Fibroblast of lung (primary cell): ENCODE results near the gene C1QTNF8. TPM values are rescaled to one million over a fixed set of nuclear protein-coding genes. Genes with fewer than 3 reads are reported as not detected.

Source experiments
- DNase-seq, 2 donors: peaks; one replicate each; pipeline versions ENCODE4 v3.0.0 to v3.0.0-alpha.2; 2010; ENCODE audit warnings: low read depth in 2 of 2
- H2AFZ ChIP-seq: 2 replicates; pipeline ENCODE4 v1.5.1; 2012; ENCODE audit warnings: low read length, control low read depth, inconsistent platforms
- H3K27ac ChIP-seq: 2 replicates; pipeline ENCODE4 v1.5.1; 2011; ENCODE audit warnings: low read length, control low read depth; ENCODE audit not compliant: insufficient read depth
- H3K27me3 ChIP-seq: 2 replicates; pipeline ENCODE4 v1.5.1; 2011; ENCODE audit warnings: mild to moderate bottlenecking, low read length; ENCODE audit not compliant: control insufficient read depth, insufficient read depth
- H3K36me3 ChIP-seq: 2 replicates; pipeline ENCODE4 v1.5.1; 2011; ENCODE audit warnings: low read length; ENCODE audit not compliant: control insufficient read depth, insufficient read depth
- H3K4me1 ChIP-seq: 2 replicates; pipeline ENCODE4 v1.5.1; 2011; ENCODE audit warnings: low read length; ENCODE audit not compliant: control insufficient read depth, insufficient read depth; ENCODE audit errors: extremely low read depth
- H3K4me2 ChIP-seq: 2 replicates; pipeline ENCODE4 v1.5.1; 2011; ENCODE audit warnings: low read length, control low read depth; ENCODE audit not compliant: insufficient read depth; ENCODE audit errors: extremely low read depth
- H3K4me3 ChIP-seq, 4 experiments: fragments of 200-600 bp in 1 of 4; sonication (generic) in 1 of 4; replicated peaks in 1 of 4; 2 replicates each; pipeline ENCODE4 v1.5.1; 2011 to 2016; ENCODE audit warnings: low read length in 4 of 4, low read depth in 3 of 4, mild to moderate bottlenecking in 3 of 4, control low read depth in 2 of 4, inconsistent platforms in 1 of 4, mixed read lengths in 1 of 4; ENCODE audit not compliant: insufficient read depth in 1 of 4; ENCODE audit errors: control extremely low read depth in 1 of 4
- H3K79me2 ChIP-seq: 2 replicates; pipeline ENCODE4 v1.5.1; 2012; ENCODE audit warnings: mild to moderate bottlenecking, low read length, inconsistent platforms; ENCODE audit not compliant: control insufficient read depth, insufficient read depth
- H3K9ac ChIP-seq: 2 replicates; pipeline ENCODE4 v1.5.1; 2011; ENCODE audit warnings: mild to moderate bottlenecking, low read length, control low read depth; ENCODE audit not compliant: insufficient read depth
- H3K9me3 ChIP-seq: 2 replicates; pipeline ENCODE4 v1.5.1; 2012; ENCODE audit warnings: low read depth, low read length; ENCODE audit not compliant: control insufficient read depth, insufficient read depth
- H4K20me1 ChIP-seq: 2 replicates; pipeline ENCODE4 v1.5.1; 2011; ENCODE audit warnings: low read length; ENCODE audit not compliant: control insufficient read depth, insufficient read depth; ENCODE audit errors: extremely low read depth
- EZH2 ChIP-seq: IDR thresholded peaks from 2 replicates; pipeline ENCODE4 v1.5.1; 2012; ENCODE audit warnings: low read length, control low read depth, mild to moderate bottlenecking; ENCODE audit errors: missing control alignments
- polyA plus RNA-seq, 2 donors: library from polyadenylated mRNA; depleted of rRNA in 1 of 2; stranded (reverse) in 1 of 2; unstranded in 1 of 2; fragments of >200 nt; gene quantifications; 2 replicates each; pipeline ENCODE4 v1.2.1, GENCODE V29; 2011 to 2012; ENCODE audit warnings: missing spikeins in 1 of 2
- total RNA-seq: library from RNA; depleted of rRNA; stranded (reverse); fragments of >200 nt; gene quantifications from 2 replicates; pipeline ENCODE4 v1.2.1, GENCODE V29; 2014
- TF ChIP-seq, protein P1 (sequence below), 2 donors: IDR thresholded peaks in 1 of 2; conservative IDR thresholded peaks in 1 of 2; 1 replicate in 1 of 2; 2 replicates in 1 of 2; pipeline ENCODE4 v1.5.1; 2011 to 2012; ENCODE audit warnings: low read length in 2 of 2, control low read depth in 1 of 2, inconsistent platforms in 1 of 2, low read depth in 1 of 2, mild to moderate bottlenecking in 1 of 2

C1QTNF8 gene
- total and polyA plus RNA-seq, 2 donors (not counting 1 experiment from before 2014, with no cell fraction given): not detected

DNA sequence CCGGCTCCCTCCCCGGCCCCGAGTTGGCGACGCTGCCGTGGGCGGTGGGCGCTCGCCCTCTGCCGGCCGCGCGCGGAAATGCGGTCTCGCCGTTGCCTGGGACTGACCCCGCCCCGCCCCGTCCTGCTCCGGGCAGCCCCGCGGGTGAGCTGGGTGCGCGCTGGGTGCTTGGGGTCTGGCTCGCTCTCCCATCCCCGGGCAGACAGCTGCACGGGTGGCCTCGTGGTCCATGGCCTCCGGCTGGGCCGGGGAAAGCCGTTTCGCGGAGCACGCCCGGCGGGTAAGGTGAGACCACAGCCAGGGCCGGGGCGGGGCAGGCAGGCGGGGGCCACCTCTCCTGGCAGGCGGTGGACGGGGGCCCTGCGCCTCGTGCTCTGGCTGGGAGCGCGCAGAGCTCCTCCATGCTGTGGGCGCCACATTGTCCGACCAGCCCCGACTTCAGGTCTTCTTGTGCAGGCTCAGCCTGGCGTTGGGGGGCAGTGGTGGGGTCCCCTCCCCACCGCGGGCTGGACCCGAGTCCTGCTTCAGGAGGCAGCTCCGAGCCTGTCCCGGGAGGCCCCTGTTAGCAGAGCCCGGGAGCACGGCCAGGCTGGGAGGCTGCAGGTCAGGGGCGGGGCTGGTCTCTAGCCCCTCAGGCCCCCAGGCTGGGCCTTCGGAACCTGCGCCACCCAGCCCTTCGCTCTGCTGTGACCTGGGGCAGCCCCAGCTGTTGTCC, 7.0 kb upstream of the C1QTNF8 start:
- TF ChIP-seq EZH2: no peak
- TF ChIP-seq, protein P1, sequence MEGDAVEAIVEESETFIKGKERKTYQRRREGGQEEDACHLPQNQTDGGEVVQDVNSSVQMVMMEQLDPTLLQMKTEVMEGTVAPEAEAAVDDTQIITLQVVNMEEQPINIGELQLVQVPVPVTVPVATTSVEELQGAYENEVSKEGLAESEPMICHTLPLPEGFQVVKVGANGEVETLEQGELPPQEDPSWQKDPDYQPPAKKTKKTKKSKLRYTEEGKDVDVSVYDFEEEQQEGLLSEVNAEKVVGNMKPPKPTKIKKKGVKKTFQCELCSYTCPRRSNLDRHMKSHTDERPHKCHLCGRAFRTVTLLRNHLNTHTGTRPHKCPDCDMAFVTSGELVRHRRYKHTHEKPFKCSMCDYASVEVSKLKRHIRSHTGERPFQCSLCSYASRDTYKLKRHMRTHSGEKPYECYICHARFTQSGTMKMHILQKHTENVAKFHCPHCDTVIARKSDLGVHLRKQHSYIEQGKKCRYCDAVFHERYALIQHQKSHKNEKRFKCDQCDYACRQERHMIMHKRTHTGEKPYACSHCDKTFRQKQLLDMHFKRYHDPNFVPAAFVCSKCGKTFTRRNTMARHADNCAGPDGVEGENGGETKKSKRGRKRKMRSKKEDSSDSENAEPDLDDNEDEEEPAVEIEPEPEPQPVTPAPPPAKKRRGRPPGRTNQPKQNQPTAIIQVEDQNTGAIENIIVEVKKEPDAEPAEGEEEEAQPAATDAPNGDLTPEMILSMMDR (conservative IDR thresholded peaks at IDR 0.05 in 1 of 2, IDR thresholded peaks at IDR 0.05 in 1 of 2; ENCODE audit: low read depth in 1 of 2, low read length in 2 of 2): peak; percentile 19 to 45
- no peak overlapping the region for H2AFZ ChIP-seq
- no peak overlapping the region for H3K4me3 ChIP-seq
- no peaks in the 10 kb centered on the region for H3K79me2 ChIP-seq
- no peaks in the 10 kb centered on the region for H3K4me1 ChIP-seq
- H3K4me2 ChIP-seq: no peak overlapping the region
- no peaks in the 10 kb centered on the region for H4K20me1 ChIP-seq
- H3K9ac ChIP-seq: no peak overlapping the region
- H3K36me3 ChIP-seq: no peaks in the 10 kb centered on the region
- no peaks in the 10 kb centered on the region for H3K9me3 ChIP-seq
- H3K27me3 ChIP-seq: no peaks in the 10 kb centered on the region
- DNase-seq: no peak
- no peak overlapping the region for H3K27ac ChIP-seq

DNA sequence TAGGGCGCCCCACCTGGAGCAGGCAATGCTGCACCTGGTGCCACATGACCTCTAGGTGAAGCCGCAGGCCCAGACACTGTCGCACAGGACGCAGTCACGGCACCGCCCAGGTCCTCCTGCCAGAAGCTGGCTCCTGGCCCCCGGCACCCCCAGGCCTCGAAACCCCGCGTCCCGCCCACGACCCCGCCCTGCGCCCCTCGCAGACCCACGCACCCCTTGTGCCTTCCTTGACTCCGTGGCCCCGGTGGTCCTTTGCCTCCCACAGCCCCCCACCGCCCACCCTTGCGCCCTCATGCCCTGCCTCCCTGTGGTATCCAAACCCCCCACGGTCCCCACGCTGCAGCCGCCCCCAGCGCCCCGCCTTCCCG, 6.3 kb upstream of the C1QTNF8 start:
- Histone ChIP-seq H3K4me3 (no peak overlapping the region), H3K27ac (no peak overlapping the region), H3K36me3 (no peaks in the 10 kb centered on the region), H3K79me2 (no peaks in the 10 kb centered on the region), H3K27me3 (no peaks in the 10 kb centered on the region), H4K20me1 (no peaks in the 10 kb centered on the region), H3K9ac (no peak overlapping the region), H3K4me2 (no peak overlapping the region), H3K4me1 (no peaks in the 10 kb centered on the region), H2AFZ (no peak overlapping the region), H3K9me3 (no peaks in the 10 kb centered on the region)
- no peak for DNase-seq
- TF ChIP-seq EZH2: no peak
- TF ChIP-seq, protein P1 (conservative IDR thresholded peaks at IDR 0.05 in 1 of 2, IDR thresholded peaks at IDR 0.05 in 1 of 2; ENCODE audit: low read depth in 1 of 2, low read length in 2 of 2): no peak

DNA sequence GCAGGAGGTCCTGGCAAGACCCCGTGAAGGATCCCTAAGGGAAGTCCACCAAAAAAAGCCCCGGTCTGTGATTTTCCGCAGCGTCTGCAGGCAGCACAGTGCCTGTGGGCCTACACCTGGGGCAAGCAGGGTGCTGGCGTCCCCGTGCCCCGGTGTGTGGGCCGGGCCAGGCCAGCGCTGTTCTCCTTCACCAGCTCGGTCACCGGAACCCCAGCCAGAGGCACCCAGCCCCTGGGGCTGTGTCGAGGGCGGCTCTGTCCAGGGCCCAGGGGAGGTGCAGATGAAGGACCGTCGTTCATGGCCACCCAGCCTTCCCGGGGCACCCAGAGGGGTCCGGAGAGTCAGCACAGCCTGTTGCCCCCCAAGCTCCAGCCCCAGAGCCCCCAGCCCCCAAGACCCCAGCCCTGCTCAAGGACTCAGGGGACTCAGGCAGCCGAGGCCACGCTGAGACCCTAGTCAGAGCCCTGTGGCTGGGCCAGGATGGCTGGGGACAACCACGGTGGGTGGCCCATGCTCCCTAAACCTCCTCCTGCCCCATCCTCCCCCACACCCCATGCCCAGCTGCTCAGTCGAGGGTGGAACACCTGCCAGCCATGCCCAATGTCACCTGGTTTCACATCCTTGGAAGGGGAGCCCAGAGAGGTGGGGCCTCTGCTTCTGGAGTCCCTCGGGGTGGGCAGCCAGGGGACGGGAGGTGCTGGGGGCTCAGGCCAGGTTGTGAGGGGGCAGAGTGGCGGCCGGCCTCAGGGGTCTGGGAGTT, 5.7 kb upstream of the C1QTNF8 start:
- TF ChIP-seq EZH2: no peak
- TF ChIP-seq, protein P1 (conservative IDR thresholded peaks at IDR 0.05 in 1 of 2, IDR thresholded peaks at IDR 0.05 in 1 of 2; ENCODE audit: low read depth in 1 of 2, low read length in 2 of 2): no peak
- Histone ChIP-seq H3K27me3 (no peaks in the 10 kb centered on the region), H3K36me3 (no peaks in the 10 kb centered on the region)

More for the DNA sequence above, 5.7 kb upstream of the C1QTNF8 start:
- Histone ChIP-seq H3K27ac (no peak overlapping the region), H3K9me3 (no peaks in the 10 kb centered on the region), H2AFZ (no peak overlapping the region), H4K20me1 (no peaks in the 10 kb centered on the region), H3K4me2 (no peak overlapping the region), H3K4me3 (no peak overlapping the region), H3K79me2 (no peaks in the 10 kb centered on the region), H3K4me1 (no peaks in the 10 kb centered on the region), H3K9ac (no peak overlapping the region)
- DNase-seq: no peak
